ENCODE results near the gene POU6F1.

Gene POU6F1

DNA sequence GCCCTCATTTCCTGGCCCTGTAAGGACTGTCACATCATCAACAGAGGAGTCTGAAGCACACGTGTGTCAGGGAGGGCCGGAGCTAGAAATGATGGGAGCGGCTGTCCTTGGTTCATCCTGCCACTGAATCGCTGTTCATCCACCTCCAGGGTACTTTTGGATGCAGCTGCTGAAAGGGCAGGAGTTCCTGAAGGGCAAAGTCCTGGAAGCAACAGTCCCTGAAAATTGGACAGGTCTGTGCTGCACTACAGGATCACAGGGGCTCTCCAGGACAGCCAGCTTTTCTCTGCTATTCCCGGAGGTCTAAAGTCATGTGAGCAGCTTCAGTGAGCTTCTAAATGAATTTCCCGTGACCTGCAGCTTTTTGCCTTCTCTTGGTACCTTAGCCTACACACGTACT lies 17.7 kb downstream of the POU6F1 start:
- no peak overlapping the region for H3K27ac ChIP-seq
- H3K4me3 ChIP-seq (ENCODE audit: low read depth in 1 of 2, low read length in 1 of 2): no peak overlapping the region
- H3K4me1 ChIP-seq (ENCODE audit: control insufficient read depth in 1 of 2, insufficient read depth in 1 of 2, low read depth in 1 of 2, low read length in 1 of 2): no peaks in the 10 kb centered on the region
- TF ChIP-seq, protein P1, sequence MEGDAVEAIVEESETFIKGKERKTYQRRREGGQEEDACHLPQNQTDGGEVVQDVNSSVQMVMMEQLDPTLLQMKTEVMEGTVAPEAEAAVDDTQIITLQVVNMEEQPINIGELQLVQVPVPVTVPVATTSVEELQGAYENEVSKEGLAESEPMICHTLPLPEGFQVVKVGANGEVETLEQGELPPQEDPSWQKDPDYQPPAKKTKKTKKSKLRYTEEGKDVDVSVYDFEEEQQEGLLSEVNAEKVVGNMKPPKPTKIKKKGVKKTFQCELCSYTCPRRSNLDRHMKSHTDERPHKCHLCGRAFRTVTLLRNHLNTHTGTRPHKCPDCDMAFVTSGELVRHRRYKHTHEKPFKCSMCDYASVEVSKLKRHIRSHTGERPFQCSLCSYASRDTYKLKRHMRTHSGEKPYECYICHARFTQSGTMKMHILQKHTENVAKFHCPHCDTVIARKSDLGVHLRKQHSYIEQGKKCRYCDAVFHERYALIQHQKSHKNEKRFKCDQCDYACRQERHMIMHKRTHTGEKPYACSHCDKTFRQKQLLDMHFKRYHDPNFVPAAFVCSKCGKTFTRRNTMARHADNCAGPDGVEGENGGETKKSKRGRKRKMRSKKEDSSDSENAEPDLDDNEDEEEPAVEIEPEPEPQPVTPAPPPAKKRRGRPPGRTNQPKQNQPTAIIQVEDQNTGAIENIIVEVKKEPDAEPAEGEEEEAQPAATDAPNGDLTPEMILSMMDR (IDR thresholded peaks at IDR 0.05): no peak
- no peaks in the 10 kb centered on the region for H3K9me3 ChIP-seq
- H3K36me3 ChIP-seq: no peaks in the 10 kb centered on the region
- no peaks in the 10 kb centered on the region for H3K27me3 ChIP-seq

DNA sequence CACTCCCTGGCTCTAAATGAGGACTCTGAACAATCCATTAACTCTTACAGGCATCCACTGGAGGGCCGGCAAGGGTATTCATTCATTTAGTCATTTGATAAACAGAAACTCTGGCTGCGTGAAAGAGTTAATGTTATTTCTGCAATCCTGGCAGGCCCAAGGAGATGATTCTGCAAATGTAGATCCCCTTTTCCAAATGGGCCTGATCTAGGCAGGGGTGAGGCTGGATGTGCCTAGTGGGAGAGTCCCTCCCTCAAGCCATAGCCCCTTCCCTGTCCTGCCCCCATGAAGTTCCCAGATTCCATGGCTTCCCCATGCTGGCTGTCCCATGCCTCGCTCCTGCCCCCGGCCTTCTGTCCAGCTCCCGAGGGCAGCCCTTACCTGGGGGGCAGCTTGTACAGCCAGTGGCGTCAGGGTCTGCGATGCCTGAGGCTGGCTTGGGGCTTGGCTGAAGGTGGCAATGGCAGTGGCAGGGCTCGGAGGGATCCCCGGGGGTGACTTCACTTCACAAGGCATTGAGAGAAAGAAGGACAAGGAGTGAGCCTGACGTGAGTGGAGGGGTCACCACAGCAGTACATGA lies 18.4 kb downstream of the POU6F1 start:
- Histone ChIP-seq H3K27ac (no peak overlapping the region), H3K9me3 (no peaks in the 10 kb centered on the region), H3K27me3 (no peaks in the 10 kb centered on the region), H3K4me1 (ENCODE audit: control insufficient read depth in 1 of 2, insufficient read depth in 1 of 2, low read depth in 1 of 2, low read length in 1 of 2) (no peaks in the 10 kb centered on the region), H3K4me3 (ENCODE audit: low read depth in 1 of 2, low read length in 1 of 2) (no peak overlapping the region), H3K36me3 (no peaks in the 10 kb centered on the region)
- TF ChIP-seq, protein P1 (IDR thresholded peaks at IDR 0.05): no peak

DNA sequence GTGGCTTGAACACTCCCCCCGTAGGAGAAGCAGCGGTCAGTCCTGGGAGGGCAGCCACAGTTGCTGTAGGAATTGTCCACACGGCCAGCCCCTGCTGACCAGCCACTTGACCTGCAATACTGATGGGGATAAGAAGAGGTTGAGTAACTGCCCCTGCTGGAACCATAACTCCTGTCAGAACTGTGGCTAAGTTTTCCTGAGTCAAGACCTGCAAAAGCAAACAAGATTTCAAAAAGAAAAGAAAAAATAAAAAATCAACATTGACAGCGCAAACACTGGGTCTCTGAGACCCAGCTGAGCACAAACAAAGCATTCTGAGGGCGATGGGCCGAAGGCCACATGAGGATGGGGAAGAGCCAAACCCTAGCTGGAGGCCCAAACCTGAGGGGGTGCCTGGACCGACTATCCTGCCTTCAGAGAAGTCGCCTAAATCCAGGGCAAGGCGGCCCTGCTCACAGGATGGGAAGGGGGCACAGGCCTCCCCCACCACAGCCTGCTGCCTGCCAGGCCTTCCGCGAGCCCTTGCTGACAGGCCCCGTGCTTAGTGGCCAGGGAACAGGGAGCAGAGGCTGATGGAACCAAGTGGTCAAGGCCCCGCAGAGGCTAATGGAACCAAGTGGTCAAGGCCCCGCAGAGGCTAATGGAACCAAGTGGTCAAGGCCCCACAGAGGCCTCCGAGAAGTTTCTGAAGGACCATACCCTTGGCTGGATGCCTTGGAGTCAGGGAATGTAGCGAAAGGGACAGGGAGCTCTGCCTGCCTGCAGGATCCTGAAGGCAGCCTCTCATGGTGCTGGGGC lies 19.1 kb downstream of the POU6F1 start:
- H3K36me3 ChIP-seq: no peaks in the 10 kb centered on the region
- H3K27ac ChIP-seq: no peak overlapping the region
- TF ChIP-seq, protein P1 (IDR thresholded peaks at IDR 0.05): no peak
- H3K9me3 ChIP-seq: no peaks in the 10 kb centered on the region
- H3K4me3 ChIP-seq (ENCODE audit: low read depth in 1 of 2, low read length in 1 of 2): no peak overlapping the region
- H3K4me1 ChIP-seq (ENCODE audit: control insufficient read depth in 1 of 2, insufficient read depth in 1 of 2, low read depth in 1 of 2, low read length in 1 of 2): no peaks in the 10 kb centered on the region
- no peaks in the 10 kb centered on the region for H3K27me3 ChIP-seq

DNA sequence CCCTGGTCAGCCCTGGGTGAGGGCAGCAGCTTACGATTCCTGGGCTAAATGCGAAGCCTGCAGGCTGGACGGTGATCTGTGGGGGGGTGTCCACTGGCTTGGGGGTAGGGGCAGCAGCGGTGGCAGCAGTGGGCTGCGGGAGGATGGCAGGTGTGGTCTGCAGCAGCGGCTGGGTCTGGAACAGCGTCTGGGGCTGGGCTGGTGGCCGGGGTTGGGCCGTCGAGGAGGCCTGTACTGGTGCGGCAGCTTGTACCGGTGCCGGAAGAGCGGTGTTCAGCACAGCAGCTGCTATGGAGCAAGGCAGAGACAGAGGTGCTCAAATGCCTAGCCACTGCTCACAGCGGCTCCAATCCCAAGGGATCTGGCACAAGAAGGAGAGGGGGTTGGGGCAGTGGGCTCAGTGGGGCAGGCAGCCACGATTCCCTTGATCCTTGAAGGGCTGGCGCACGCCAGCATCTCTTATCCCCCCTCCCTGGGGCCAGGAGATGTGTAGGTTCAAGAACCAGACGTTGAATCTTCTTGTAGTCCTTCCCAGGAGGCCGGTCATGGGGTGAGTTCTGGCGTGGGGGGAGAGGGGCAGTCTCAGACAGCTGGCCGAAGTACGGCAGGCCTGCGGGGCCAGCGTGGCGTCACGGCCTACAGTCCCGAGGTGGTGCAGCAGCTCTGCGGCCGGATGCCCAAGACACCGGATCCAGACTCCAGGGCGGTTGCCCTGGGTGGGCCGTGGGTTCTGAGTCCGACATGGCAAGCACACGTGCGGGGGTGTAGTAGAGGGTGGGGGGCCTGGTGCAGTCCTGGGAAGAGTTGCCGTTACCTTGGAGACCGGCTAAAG lies 19.9 kb downstream of the POU6F1 start:
- Histone ChIP-seq H3K27ac (no peak overlapping the region), H3K27me3 (no peaks in the 10 kb centered on the region), H3K4me3 (ENCODE audit: low read depth in 1 of 2, low read length in 1 of 2) (no peak overlapping the region), H3K36me3 (no peaks in the 10 kb centered on the region), H3K9me3 (no peaks in the 10 kb centered on the region), H3K4me1 (ENCODE audit: control insufficient read depth in 1 of 2, insufficient read depth in 1 of 2, low read depth in 1 of 2, low read length in 1 of 2) (no peaks in the 10 kb centered on the region)
- TF ChIP-seq, protein P1 (IDR thresholded peaks at IDR 0.05): no peak

DNA sequence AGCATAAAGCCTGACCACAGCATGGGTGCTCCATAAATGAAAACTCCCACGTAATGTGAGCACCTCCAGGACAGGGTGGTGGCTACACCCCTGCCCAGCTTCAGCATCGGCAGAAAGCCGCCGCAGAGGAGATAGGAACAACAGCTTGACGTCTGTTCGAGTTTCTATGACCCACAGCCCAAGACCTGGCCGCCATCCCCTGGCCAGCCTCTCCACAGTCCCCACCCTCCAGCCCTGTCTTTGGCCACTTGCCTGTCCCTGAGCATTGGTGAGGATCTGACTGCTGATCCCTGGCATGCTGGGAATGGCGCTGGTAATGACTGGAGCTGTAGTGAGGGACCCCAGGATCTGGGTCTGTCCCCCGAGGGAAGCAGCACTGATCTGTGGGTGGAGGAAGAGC lies 21.3 kb downstream of the POU6F1 start:
- Histone ChIP-seq H3K9me3 (no peaks in the 10 kb centered on the region), H3K27ac (no peak overlapping the region), H3K4me1 (ENCODE audit: control insufficient read depth in 1 of 2, insufficient read depth in 1 of 2, low read depth in 1 of 2, low read length in 1 of 2) (no peaks in the 10 kb centered on the region), H3K36me3 (no peaks in the 10 kb centered on the region), H3K27me3 (no peaks in the 10 kb centered on the region), H3K4me3 (ENCODE audit: low read depth in 1 of 2, low read length in 1 of 2) (no peak overlapping the region)
- TF ChIP-seq, protein P1 (IDR thresholded peaks at IDR 0.05): no peak
